Omental fat pad (tissue), 4 donors: Measurements from ENCODE around the gene MAN1C1. TPM values are rescaled to one million over a fixed set of nuclear protein-coding genes. Genes with fewer than 3 reads are reported as not detected.

ENCODE experiments used
- ATAC-seq: fragments of 150-250 bp; one replicate; pipeline ENCODE4 v1.9.1; 2016; ENCODE audit warnings: mild to moderate bottlenecking, moderate library complexity; ENCODE audit not compliant: low FRiP score
- DNase-seq: peaks from one replicate; pipeline ENCODE4 v3.0.0-alpha.2; 2019; ENCODE audit warnings: low spot score
- CTCF ChIP-seq, 3 donors: fragments of 450-650 bp; IDR thresholded peaks; one replicate each; pipeline ENCODE4 v1.5.1; 2016 to 2017; ENCODE audit warnings: antibody characterized with exemption in 3 of 3, mild to moderate bottlenecking in 3 of 3, moderate library complexity in 2 of 3
- total RNA-seq, 4 donors: library from RNA; depleted of rRNA; stranded (reverse); fragments of >200 nt; gene quantifications; one replicate each; pipeline ENCODE4 v1.1.0, GENCODE V29; 2016

MAN1C1 gene
- total RNA-seq, 4 donors from 2014 or later: 21.0 to 47.4 (median 24.4) TPM

GRCh38 chr1:25723250-25723880 lies 106.8 kb downstream of the MAN1C1 start:
- no peak for ATAC-seq
- DNase-seq: no peak
- TF ChIP-seq CTCF (IDR thresholded peaks at IDR 0.05): no peak

- ATAC-seq: no peak
- no peak for DNase-seq
- TF ChIP-seq CTCF (IDR thresholded peaks at IDR 0.05): no peak
These were observed 107.6 kb downstream of the MAN1C1 start for GRCh38 chr1:25724201-25724600.

- no peak for TF ChIP-seq CTCF (IDR thresholded peaks at IDR 0.05)
- DNase-seq (no peak), ATAC-seq (no peak)
These were observed 108.4 kb downstream of the MAN1C1 start for GRCh38 chr1:25724966-25725365.

GRCh38 chr1:25725482-25725881 lies 108.9 kb downstream of the MAN1C1 start:
- no peak for ATAC-seq
- DNase-seq: no peak
- TF ChIP-seq CTCF (IDR thresholded peaks at IDR 0.05): no peak

- no peak for TF ChIP-seq CTCF (IDR thresholded peaks at IDR 0.05)
- DNase-seq (no peak), ATAC-seq (peak; percentile 4)
These were observed 110.5 kb downstream of the MAN1C1 start for GRCh38 chr1:25727088-25727487.

- ATAC-seq: peak; percentile 73
- TF ChIP-seq CTCF (IDR thresholded peaks at IDR 0.05): no peak
- DNase-seq: no peak
These were observed 111.2 kb downstream of the MAN1C1 start for GRCh38 chr1:25727635-25728286.
